Spleen (tissue), 7 donors: ENCODE measurements around the gene GPATCH4.

Experiments
- POLR2A ChIP-seq, 3 donors: fragments of 450-650 bp; IDR thresholded peaks; one replicate each; pipeline ENCODE4 v1.5.1; 2017; ENCODE audit warnings: antibody characterized with exemption in 3 of 3, mild to moderate bottlenecking in 1 of 3
- POLR2AphosphoS5 ChIP-seq, 3 donors: sonication (generic); formaldehyde crosslinking; IDR thresholded peaks; one replicate each; pipeline ENCODE4 v1.5.1; 2017; ENCODE audit warnings: antibody characterized with exemption in 3 of 3
- TF ChIP-seq, protein P1 (sequence below), 11 experiments: fragments of 200-600 bp in 7 of 11; fragments of 450-650 bp in 4 of 11; sonication (generic) in 4 of 11; IDR thresholded peaks in 8 of 11; conservative IDR thresholded peaks in 3 of 11; 1 replicate in 7 of 11; 2 replicates in 4 of 11; pipeline versions ENCODE4 v1.4.0 to v1.8.0; 2016 to 2021; ENCODE audit warnings: antibody characterized with exemption in 11 of 11, inconsistent platforms in 4 of 11, mild to moderate bottlenecking in 1 of 11
- donor health status: DM: no; HTN: no; CAD: no; lungs with moderate emphysema.
- donor health status: DM: no; HTN: no; CAD: no.
- donor health status: DM: no; HTN: no; CAD: no.

DNA sequence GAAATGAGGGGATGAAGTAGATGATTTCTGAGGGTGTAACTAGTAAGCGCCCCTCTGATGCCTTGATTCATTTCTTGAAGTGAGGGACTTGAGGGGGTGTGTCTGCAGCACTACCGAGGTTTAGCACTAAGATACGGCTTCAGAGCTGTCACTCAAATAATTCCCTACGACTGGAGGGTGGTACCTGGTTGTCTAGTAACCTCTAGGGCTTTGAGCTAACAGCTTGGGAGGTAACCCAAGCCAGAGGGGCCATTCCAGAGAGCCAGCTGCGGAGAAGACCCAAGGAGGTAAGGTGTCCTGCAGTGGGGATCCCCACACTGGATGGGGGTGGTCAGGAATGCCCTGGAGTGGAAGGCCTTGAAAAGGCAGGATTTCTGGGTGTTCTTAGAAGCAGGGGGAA, 21.8 kb downstream of the GPATCH4 start, which contains the start of gene TTC24:
- TF ChIP-seq, protein P1, sequence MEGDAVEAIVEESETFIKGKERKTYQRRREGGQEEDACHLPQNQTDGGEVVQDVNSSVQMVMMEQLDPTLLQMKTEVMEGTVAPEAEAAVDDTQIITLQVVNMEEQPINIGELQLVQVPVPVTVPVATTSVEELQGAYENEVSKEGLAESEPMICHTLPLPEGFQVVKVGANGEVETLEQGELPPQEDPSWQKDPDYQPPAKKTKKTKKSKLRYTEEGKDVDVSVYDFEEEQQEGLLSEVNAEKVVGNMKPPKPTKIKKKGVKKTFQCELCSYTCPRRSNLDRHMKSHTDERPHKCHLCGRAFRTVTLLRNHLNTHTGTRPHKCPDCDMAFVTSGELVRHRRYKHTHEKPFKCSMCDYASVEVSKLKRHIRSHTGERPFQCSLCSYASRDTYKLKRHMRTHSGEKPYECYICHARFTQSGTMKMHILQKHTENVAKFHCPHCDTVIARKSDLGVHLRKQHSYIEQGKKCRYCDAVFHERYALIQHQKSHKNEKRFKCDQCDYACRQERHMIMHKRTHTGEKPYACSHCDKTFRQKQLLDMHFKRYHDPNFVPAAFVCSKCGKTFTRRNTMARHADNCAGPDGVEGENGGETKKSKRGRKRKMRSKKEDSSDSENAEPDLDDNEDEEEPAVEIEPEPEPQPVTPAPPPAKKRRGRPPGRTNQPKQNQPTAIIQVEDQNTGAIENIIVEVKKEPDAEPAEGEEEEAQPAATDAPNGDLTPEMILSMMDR (IDR thresholded peaks at IDR 0.05 in 8 of 11, conservative IDR thresholded peaks at IDR 0.05 in 3 of 11): no peak
- no peak for TF ChIP-seq POLR2AphosphoS5 (IDR thresholded peaks at IDR 0.05)
- no peak for TF ChIP-seq POLR2A (IDR thresholded peaks at IDR 0.05)
